CD4-positive, alpha-beta T cell (primary cell): ENCODE measurements around the gene COMP. TPM values are rescaled to one million over a fixed set of nuclear protein-coding genes. Genes with fewer than 3 reads are reported as not detected.

Experiments used
- ATAC-seq: fragments of 200-7000 bp; cut with Tn5 transposase; one replicate; pipeline ENCODE4 v1.10.0; 2022; ENCODE audit warnings: mild to moderate bottlenecking; ENCODE audit not compliant: poor library complexity
- CTCF ChIA-PET: fragments of 350-600 bp; sonication (Branson Sonifier 250); formaldehyde crosslinking; loops from one replicate; lab custom pipeline; 2021; ENCODE audit warnings: antibody characterized with exemption, inconsistent platforms; lab: Charles Lee
- POLR2A ChIA-PET: fragments of 350-600 bp; sonication (Branson Sonifier 250); formaldehyde crosslinking; loops from one replicate; lab custom pipeline; 2021; ENCODE audit warnings: antibody characterized with exemption, inconsistent platforms; lab: Charles Lee
- DNase-seq, 14 experiments: peaks; one replicate each; pipeline ENCODE4 v3.0.0-alpha.2; 2013 to 2020; ENCODE audit warnings: mixed read lengths in 2 of 14
- H3K27ac ChIP-seq, 2 donors: one replicate each; pipeline versions ENCODE4 v1.5.1 to v1.7.0; 2013; ENCODE audit warnings: low read length in 2 of 2, low read depth in 1 of 2, mild to moderate bottlenecking in 1 of 2
- H3K27me3 ChIP-seq, 2 experiments: 1 replicate in 1 of 2; 2 replicates in 1 of 2; pipeline versions ENCODE4 v1.6.1 to v1.7.0; 2013; ENCODE audit warnings: low read length in 2 of 2, control low read depth in 1 of 2, mild to moderate bottlenecking in 1 of 2, moderate library complexity in 1 of 2; ENCODE audit not compliant: insufficient read depth in 2 of 2, control insufficient read depth in 1 of 2
- H3K36me3 ChIP-seq: one replicate; pipeline ENCODE4 v1.6.1; 2013; ENCODE audit warnings: low read length, control low read depth; ENCODE audit not compliant: insufficient read depth
- H3K4me1 ChIP-seq: one replicate; pipeline ENCODE4 v1.6.1; 2013; ENCODE audit warnings: low read length, control low read depth; ENCODE audit not compliant: insufficient read depth
- H3K4me3 ChIP-seq: one replicate; pipeline ENCODE4 v1.5.1; 2013; ENCODE audit warnings: mild to moderate bottlenecking, low read length, moderate library complexity
- H3K9me3 ChIP-seq, 2 experiments: 1 replicate in 1 of 2; 2 replicates in 1 of 2; pipeline versions ENCODE4 v1.6.1 to v1.7.0; 2013; ENCODE audit warnings: low read length in 2 of 2, mild to moderate bottlenecking in 2 of 2, control low read depth in 1 of 2, moderate library complexity in 1 of 2; ENCODE audit not compliant: control insufficient read depth in 1 of 2, insufficient read depth in 1 of 2
- H3K27ac Mint-ChIP-seq: one replicate; pipeline ENCODE4 v1.8.0; 2020; ENCODE audit warnings: mixed read lengths
- H3K27me3 Mint-ChIP-seq: one replicate; pipeline ENCODE4 v1.8.0; 2021; ENCODE audit warnings: mixed read lengths
- H3K36me3 Mint-ChIP-seq: one replicate; pipeline ENCODE4 v1.8.0; 2021; ENCODE audit warnings: low read depth, mixed read lengths
- H3K4me1 Mint-ChIP-seq: one replicate; pipeline ENCODE4 v1.8.0; 2021; ENCODE audit warnings: low read depth, mixed read lengths
- H3K4me3 Mint-ChIP-seq: one replicate; pipeline ENCODE4 v1.8.0; 2020; ENCODE audit warnings: mild to moderate bottlenecking, mixed read lengths
- H3K9me3 Mint-ChIP-seq: one replicate; pipeline ENCODE4 v1.8.0; 2020; ENCODE audit warnings: mixed read lengths
- CTCF ChIP-seq: fragments of 200-600 bp; IDR thresholded peaks from one replicate; pipeline ENCODE4 v1.8.0; 2022; ENCODE audit warnings: antibody characterized with exemption, mild to moderate bottlenecking
- intact Hi-C, 2 experiments: fragments of 100-400 bp; cut with DNase I in 1 of 2; cut with micrococcal nuclease in 1 of 2; formaldehyde crosslinking; loops; one replicate each; pipeline versions ENCODE4 v1.15.1 to v1.9.0; 2023 to 2025; cut with DNase I, micrococcal nuclease
- total RNA-seq, 174 experiments: library from RNA in 2 of 174; stranded (reverse) in 2 of 174; gene quantifications; one replicate each; pipeline ENCODE4 v1.2.3 and lab custom pipeline; 2021 to 2026

Gene COMP
- total RNA-seq, 2 experiments from 2014 or later = not detected

- no peak for ATAC-seq
Measured at GRCh38 chr19:18804139-18804601, 13.1 kb upstream of the COMP start.

GRCh38 chr19:18803550-18804138 is 12.5 kb upstream of the COMP start:
- DNase-seq (no peak), ATAC-seq (no peak)
- Mint-ChIP-seq H3K27ac (no peak overlapping the region), H3K27me3 (peaks cover 10% of the 10 kb centered on the region), H3K9me3 (no peaks in the 10 kb centered on the region), H3K4me1 (no peaks in the 10 kb centered on the region), H3K36me3 (no peaks in the 10 kb centered on the region), H3K4me3 (no peak overlapping the region)
- TF ChIP-seq CTCF = no peak
- POLR2A ChIA-PET = no interaction called here
- no peaks in the 10 kb centered on the region for H3K4me1 ChIP-seq
- peaks cover 7 to 13% of the 10 kb centered on the region in 2 experiments for H3K27me3 ChIP-seq
- intact Hi-C loops = no loop called here
- peaks cover 0 to 23% of the 10 kb centered on the region in 2 experiments for H3K9me3 ChIP-seq
- no peaks in the 10 kb centered on the region for H3K36me3 ChIP-seq
- H3K27ac ChIP-seq = no peak overlapping the region
- CTCF ChIA-PET = no interaction called here
- no peak overlapping the region for H3K4me3 ChIP-seq

More at GRCh38 chr19:18804139-18804601, 13.1 kb upstream of the COMP start:
- intact Hi-C loops = no loop called here
- peaks cover 10% of the 10 kb centered on the region for H3K27me3 Mint-ChIP-seq
- H3K27ac ChIP-seq = no peak overlapping the region
- H3K27me3 ChIP-seq = peaks cover 2 to 8% of the 10 kb centered on the region in 2 experiments
- no peaks in the 10 kb centered on the region for H3K36me3 ChIP-seq
- ChIA-PET CTCF (no interaction called here), POLR2A (no interaction called here)
- no peak overlapping the region for H3K4me3 Mint-ChIP-seq
- DNase-seq = no peak
- no peak for TF ChIP-seq CTCF
- H3K9me3 Mint-ChIP-seq = no peaks in the 10 kb centered on the region
- no peaks in the 10 kb centered on the region for H3K36me3 Mint-ChIP-seq
- peaks cover under 1% of the 10 kb centered on the region for H3K4me1 ChIP-seq
- H3K9me3 ChIP-seq = peaks cover 0 to 20% of the 10 kb centered on the region in 2 experiments
- H3K27ac Mint-ChIP-seq = no peak overlapping the region
- H3K4me1 Mint-ChIP-seq = no peaks in the 10 kb centered on the region
- H3K4me3 ChIP-seq = no peak overlapping the region

- no peak for TF ChIP-seq CTCF
- Histone ChIP-seq H3K4me1 (no peaks in the 10 kb centered on the region), H3K4me3 (no peak overlapping the region), H3K36me3 (no peaks in the 10 kb centered on the region), H3K27me3 (peaks cover 14 to 18% of the 10 kb centered on the region in 2 experiments), H3K27ac (no peak overlapping the region), H3K9me3 (peaks cover 0 to 23% of the 10 kb centered on the region in 2 experiments)
- intact Hi-C loops = no loop called here
- peaks cover 18% of the 10 kb centered on the region for H3K27me3 Mint-ChIP-seq
- no peak for ATAC-seq
- no peaks in the 10 kb centered on the region for H3K9me3 Mint-ChIP-seq
- H3K4me1 Mint-ChIP-seq = no peaks in the 10 kb centered on the region
- no peak overlapping the region for H3K27ac Mint-ChIP-seq
- CTCF ChIA-PET = no interaction called here
- no peak for DNase-seq
- H3K4me3 Mint-ChIP-seq = no peak overlapping the region
- POLR2A ChIA-PET = no interaction called here
- H3K36me3 Mint-ChIP-seq = no peaks in the 10 kb centered on the region
Measured at GRCh38 chr19:18802354-18802753, 11.2 kb upstream of the COMP start.
